Adrenal gland (tissue), 12 donors: ENCODE results near the gene VARS1. TPM values are rescaled to one million over a fixed set of nuclear protein-coding genes. Genes with fewer than 3 reads are reported as not detected.
"Not testable (repeated sequence)": the region's sequence is repeated elsewhere in the genome, so short reads cannot be mapped to it uniquely, and the experiment has no call there.

Source experiments
- DNase-seq, 7 donors: peaks; one replicate each; pipeline ENCODE4 v3.0.0-alpha.2; 2019 to 2020
- H3K27ac ChIP-seq, 5 donors: fragments of 200-600 bp; sonication (generic) in 4 of 5; 1 replicate in 3 of 5; 2 replicates in 2 of 5; pipeline versions ENCODE4 v1.5.1 to v1.8.0; 2016 to 2020; ENCODE audit warnings: mild to moderate bottlenecking in 1 of 5
- H3K27me3 ChIP-seq: fragments of 200-600 bp; 2 replicates; pipeline ENCODE4 v1.8.0; 2021
- H3K36me3 ChIP-seq, 2 donors: fragments of 200-600 bp; replicated peaks in 1 of 2; 1 replicate in 1 of 2; 2 replicates in 1 of 2; pipeline versions ENCODE4 v1.5.1 to v1.8.0; 2018 to 2022
- H3K4me1 ChIP-seq, 2 donors: fragments of 200-600 bp; replicated peaks in 1 of 2; 1 replicate in 1 of 2; 2 replicates in 1 of 2; pipeline versions ENCODE4 v1.5.1 to v1.8.0; 2018 to 2021
- H3K4me3 ChIP-seq, 4 donors: fragments of 200-600 bp; sonication (generic) in 3 of 4; one replicate each; pipeline ENCODE4 v1.5.1; 2016 to 2018
- H3K9me3 ChIP-seq, 3 donors: fragments of 200-600 bp; sonication (generic) in 1 of 3; replicated peaks in 1 of 3; 1 replicate in 2 of 3; 2 replicates in 1 of 3; pipeline versions ENCODE4 v1.5.1 to v1.8.0; 2016 to 2021
- CTCF ChIP-seq, 6 experiments: fragments of 450-650 bp in 4 of 6; fragments of 200-600 bp in 2 of 6; sonication (generic) in 1 of 6; IDR thresholded peaks; 1 replicate in 5 of 6; 2 replicates in 1 of 6; pipeline versions ENCODE4 v1.5.1 to v1.8.0; 2016 to 2021; ENCODE audit warnings: antibody characterized with exemption in 6 of 6, mild to moderate bottlenecking in 2 of 6, moderate library complexity in 1 of 6
- POLR2A ChIP-seq, 2 donors: fragments of 450-650 bp; IDR thresholded peaks; one replicate each; pipeline ENCODE4 v1.6.1; 2017; ENCODE audit warnings: antibody characterized with exemption in 2 of 2, mild to moderate bottlenecking in 2 of 2, moderate library complexity in 1 of 2
- WGBS, 4 donors: extraction: QIAGEN DNeasy Blood & Tissue Kit in 2 of 4; methylation state at CpG; one replicate each; pipeline versions ENCODE4 v1.1.5 to v1.1.7; 2013 to 2017; 5-methylcytosine and 5-hydroxymethylcytosine counted together
- intact Hi-C, 2 donors: fragments of 100-400 bp; cut with DNase I; formaldehyde crosslinking; loops; one replicate each; pipeline versions ENCODE4 v1.14.1 to v1.15.0; 2022 to 2023
- polyA plus RNA-seq, 3 donors: library from polyadenylated mRNA; stranded (reverse); fragments of 200-250 nt in 2 of 3; fragments of 350-450 nt in 1 of 3; fragmentation: Illumina TruSeq in 1 of 3; extraction: RNeasy Lipid Tissue Mini Kit (QIAGEN cat#74804) in 1 of 3; gene quantifications; one replicate each; pipeline ENCODE4 v1.2.3, GENCODE V29; 2013 to 2014
- total RNA-seq, 9 donors: library from RNA; depleted of rRNA in 4 of 9; stranded (reverse); fragments of >200 nt in 4 of 9; fragments of 120-200 nt in 1 of 9; fragmentation: NEBNext Ultra II Directional in 1 of 9; extraction: Animal tissue kit (Norgen Biotek cat#: 25700) in 1 of 9; gene quantifications; one replicate each; pipeline versions ENCODE4 v1.1.0 to v1.2.4, GENCODE V29; 2013 to 2023
- donor health status: healthy with polysubstance abuse.
- donor health status: Bipolar disorder and iron deficiency.
- donor health status: DM: yes; HTN: yes; CAD: no.
- donor health status: DM: no; HTN: no; CAD: no.
- donor health status: DM: no; HTN: no; CAD: no.
- donor health status: DM: yes; HTN: yes; CAD: no.

Gene VARS1
- total and polyA plus RNA-seq, 12 donors = 15.0 to 90.8 (median 57.8) TPM

GRCh38 chr6:31797588-31797987, 2.0 kb upstream of the VARS1 start:
- H3K36me3 ChIP-seq = peaks cover 0 to 14% of the 10 kb centered on the region in 2 donors
- no peak overlapping the region for H3K4me3 ChIP-seq
- intact Hi-C loops = no loop called here
- H3K27ac ChIP-seq = peak overlapping the region in 1 of 5 donors; percentile 97
- H3K27me3 ChIP-seq = no peaks in the 10 kb centered on the region
- no peak for DNase-seq
- no peaks in the 10 kb centered on the region for H3K9me3 ChIP-seq
- peaks cover 13 to 23% of the 10 kb centered on the region in 2 donors for H3K4me1 ChIP-seq
- TF ChIP-seq POLR2A (IDR thresholded peaks at IDR 0.05) (no peak), CTCF (IDR thresholded peaks at IDR 0.05) (no peak)
- WGBS, 4 donors = 60 to 72% (median 66%) methylated on average over 5 of the region's 5 CpGs

GRCh38 chr6:31796993-31797385, 1.4 kb upstream of the VARS1 start:
- DNase-seq = no peak
- WGBS, 4 donors = 85 to 100% (median 90%) methylated on average over 2 of the region's 2 CpGs
- intact Hi-C loops = no loop called here
- H3K4me1 ChIP-seq = peaks cover 13 to 23% of the 10 kb centered on the region in 2 donors
- peaks cover 0 to 12% of the 10 kb centered on the region in 2 donors for H3K36me3 ChIP-seq
- H3K4me3 ChIP-seq = no peak overlapping the region
- H3K27me3 ChIP-seq = no peaks in the 10 kb centered on the region
- H3K9me3 ChIP-seq = no peaks in the 10 kb centered on the region
- H3K27ac ChIP-seq = peak overlapping the region in 1 of 5 donors; percentile 97
- no peak for TF ChIP-seq POLR2A (IDR thresholded peaks at IDR 0.05)
- TF ChIP-seq CTCF (IDR thresholded peaks at IDR 0.05) = no peak

GRCh38 chr6:31794866-31795615, 511 bp downstream of the VARS1 start:
- Histone ChIP-seq H3K4me3 (peak overlapping the region; percentile 73 to 92 (median 90)), H3K9me3 (no peaks in the 10 kb centered on the region), H3K27me3 (no peaks in the 10 kb centered on the region), H3K36me3 (peaks cover 0 to 16% of the 10 kb centered on the region in 2 donors), H3K4me1 (peaks cover 13 to 23% of the 10 kb centered on the region in 2 donors), H3K27ac (peak overlapping the region; percentile 56 to 100 (median 87))
- intact Hi-C loops = no loop called here
- DNase-seq = no peak
- TF ChIP-seq POLR2A (IDR thresholded peaks at IDR 0.05) (no peak), CTCF (IDR thresholded peaks at IDR 0.05) (no peak)
- WGBS, 4 donors = 0 to 2% (median 2%) methylated on average over 17 to 44 of the region's 44 CpGs

GRCh38 chr6:31794294-31794865, 1.2 kb downstream of the VARS1 start:
- Histone ChIP-seq H3K36me3 (peaks cover 0 to 18% of the 10 kb centered on the region in 2 donors), H3K4me3 (peak overlapping the region in 3 of 4 donors; percentile 89 to 92 (median 90)), H3K27ac (peak overlapping the region; percentile 31 to 100 (median 87)), H3K4me1 (peaks cover 13 to 23% of the 10 kb centered on the region in 2 donors), H3K27me3 (no peaks in the 10 kb centered on the region), H3K9me3 (no peaks in the 10 kb centered on the region)
- 24 to 39% (median 25%) methylated on average over 5 to 7 of the region's 7 CpGs for WGBS, 4 donors
- no peak for DNase-seq
- TF ChIP-seq POLR2A (IDR thresholded peaks at IDR 0.05) = no peak
- TF ChIP-seq CTCF (IDR thresholded peaks at IDR 0.05) = no peak
- intact Hi-C loops = no loop called here

- 91 to 96% (median 93%) methylated on average over 6 of the region's 6 CpGs for WGBS, 4 donors
- peaks cover 0 to 18% of the 10 kb centered on the region in 2 donors for H3K36me3 ChIP-seq
- DNase-seq, H3K27me3 ChIP-seq, intact Hi-C loops, H3K4me3 ChIP-seq, H3K9me3 ChIP-seq: not testable (repeated sequence)
- H3K27ac ChIP-seq = peak overlapping the region in 2 of 5 donors; percentile 97 to 100
- H3K4me1 ChIP-seq = peaks cover 13 to 23% of the 10 kb centered on the region in 2 donors
Observed at GRCh38 chr6:31793927-31794245, 1.7 kb downstream of the VARS1 start.
